WTC11 (cell line): ENCODE data around the gene SH3D21.

Experiments used
- CTCF ChIP-seq: fragments of 200-600 bp; IDR thresholded peaks from 2 replicates; pipeline ENCODE4 v1.8.0; 2022; ENCODE audit warnings: antibody characterized with exemption
- RELA ChIP-seq: sonication (generic); formaldehyde crosslinking; IDR thresholded peaks from 2 replicates; pipeline ENCODE4 v1.8.1; 2022; ENCODE audit warnings: missing genetic modification reagents, mild to moderate bottlenecking, borderline replicate concordance
- SMAD4 ChIP-seq: sonication (generic); formaldehyde crosslinking; IDR thresholded peaks from 2 replicates; pipeline ENCODE4 v1.8.0; 2022; ENCODE audit warnings: mild to moderate bottlenecking, missing genetic modification reagents

- TF ChIP-seq CTCF (no peak), RELA (CRISPR knock-in tag) (no peak), SMAD4 (CRISPR knock-in tag) (no peak)
Measured at GRCh38 chr1:36339215-36339614, 33.0 kb downstream of the SH3D21 start.
